Activated CD8-positive, alpha-beta memory T cell treated with anti-CD3 and anti-CD28 coated beads, Interleukin-2, amount 50 U/mL, for 4 hours (primary cell): ENCODE measurements around the gene RICTOR.

Experiments used
- DNase-seq: peaks from one replicate; pipeline ENCODE4 v3.0.0-alpha.2; 2020

Gene RICTOR

DNA sequence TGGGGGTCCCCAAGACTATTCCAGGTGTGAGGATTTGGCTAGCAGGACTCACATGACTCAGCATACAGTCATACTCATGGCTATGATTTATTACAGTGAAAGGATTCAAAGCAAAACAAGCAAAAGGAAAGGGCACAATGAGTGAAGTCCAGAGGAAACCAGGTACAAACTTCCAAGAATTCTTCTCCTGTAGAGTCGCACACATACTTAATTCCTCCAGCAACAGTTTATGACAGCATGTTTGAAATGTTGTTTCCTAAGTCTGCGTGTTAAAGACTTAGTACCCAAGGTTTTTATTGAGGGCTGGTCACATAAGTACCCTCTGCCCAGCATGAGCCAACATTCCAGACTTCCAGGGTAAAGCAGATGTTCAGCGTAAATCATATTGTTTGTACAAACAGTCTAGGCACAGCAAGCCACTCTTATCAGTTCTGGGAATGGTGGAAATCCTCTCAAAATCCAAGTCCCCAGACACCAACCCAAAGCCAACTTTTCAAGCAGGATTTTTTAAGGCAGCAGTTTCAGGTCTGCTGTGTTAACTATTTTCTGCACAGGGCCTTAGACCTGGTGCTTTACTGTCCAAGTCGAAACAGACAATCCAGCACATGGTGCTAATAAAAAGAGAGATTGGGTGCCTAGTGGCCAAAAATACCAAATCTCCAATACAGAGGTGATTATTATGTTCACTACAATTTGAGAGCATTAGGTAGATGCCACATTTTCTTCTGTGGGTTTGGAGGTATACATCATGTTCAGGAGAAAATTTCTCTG is 18.6 kb upstream of the RICTOR start:
- no peak for DNase-seq

DNA sequence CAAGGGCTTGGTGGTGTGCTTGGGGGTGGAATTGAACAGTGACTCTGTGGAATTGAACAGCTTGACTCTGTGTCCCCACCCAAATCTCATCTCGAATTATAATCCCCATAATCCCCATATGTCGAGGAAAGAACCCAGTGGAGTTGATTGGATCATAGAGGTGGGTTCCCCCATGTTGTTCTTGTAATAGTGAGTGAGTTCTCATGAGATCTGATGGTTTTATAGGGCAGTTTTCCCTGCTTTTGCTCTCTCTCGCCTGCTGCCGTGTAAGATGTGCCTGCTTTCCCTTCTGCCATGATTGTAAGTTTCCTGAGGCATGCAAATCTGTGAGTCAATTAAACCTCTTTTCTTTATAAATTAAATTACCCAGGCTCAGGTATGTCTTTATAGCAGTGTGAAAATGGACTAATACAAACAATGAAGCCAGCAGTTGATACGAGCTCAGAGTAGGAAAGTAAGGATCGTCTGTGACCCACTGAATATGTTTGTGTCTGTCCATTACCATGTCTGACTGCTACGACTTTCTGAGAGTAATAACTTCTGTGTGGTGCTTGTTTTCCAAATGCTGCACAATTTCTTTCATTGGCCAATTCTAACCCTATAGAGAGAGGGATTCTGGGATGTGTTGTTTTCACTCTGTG is 17.9 kb upstream of the RICTOR start:
- DNase-seq, result no peak

DNA sequence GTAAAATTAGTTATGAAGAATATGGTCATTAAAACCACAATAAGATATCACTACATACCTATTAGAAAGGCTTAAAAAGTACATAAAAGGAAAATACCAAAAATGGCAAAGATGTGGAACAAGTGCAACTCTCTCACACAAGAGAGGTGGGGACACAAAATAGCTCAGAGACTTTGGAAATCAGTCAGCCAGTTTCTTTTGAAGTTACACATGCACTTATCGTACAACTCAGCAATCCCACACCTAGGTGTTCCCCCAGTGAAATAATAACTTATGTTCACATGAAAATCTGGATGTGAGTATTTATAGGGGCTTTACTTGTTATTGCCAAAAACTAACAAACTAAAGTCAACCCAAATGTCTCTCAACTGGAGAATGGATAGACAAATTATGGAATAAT is 9.8 kb upstream of the RICTOR start:
- DNase-seq, result no peak

DNA sequence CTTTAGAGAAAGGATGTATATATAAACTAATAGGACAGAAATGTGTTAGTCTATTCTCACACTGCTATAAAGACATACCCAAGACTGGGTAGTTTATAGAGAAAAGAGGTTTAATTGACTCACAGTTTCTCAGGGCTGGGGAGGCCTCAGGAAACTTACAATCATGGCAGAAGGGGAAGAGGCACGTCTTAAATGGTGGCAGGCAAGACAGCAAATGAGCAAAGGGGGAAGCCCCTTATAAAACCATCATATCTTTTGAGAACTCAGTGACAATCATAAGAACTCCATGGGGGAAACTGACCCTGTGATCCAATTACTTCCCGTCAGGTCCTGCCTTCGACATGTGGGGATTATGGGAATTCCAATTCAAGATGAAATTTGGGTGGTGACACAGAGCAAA is 8.8 kb upstream of the RICTOR start:
- DNase-seq, result no peak

DNA sequence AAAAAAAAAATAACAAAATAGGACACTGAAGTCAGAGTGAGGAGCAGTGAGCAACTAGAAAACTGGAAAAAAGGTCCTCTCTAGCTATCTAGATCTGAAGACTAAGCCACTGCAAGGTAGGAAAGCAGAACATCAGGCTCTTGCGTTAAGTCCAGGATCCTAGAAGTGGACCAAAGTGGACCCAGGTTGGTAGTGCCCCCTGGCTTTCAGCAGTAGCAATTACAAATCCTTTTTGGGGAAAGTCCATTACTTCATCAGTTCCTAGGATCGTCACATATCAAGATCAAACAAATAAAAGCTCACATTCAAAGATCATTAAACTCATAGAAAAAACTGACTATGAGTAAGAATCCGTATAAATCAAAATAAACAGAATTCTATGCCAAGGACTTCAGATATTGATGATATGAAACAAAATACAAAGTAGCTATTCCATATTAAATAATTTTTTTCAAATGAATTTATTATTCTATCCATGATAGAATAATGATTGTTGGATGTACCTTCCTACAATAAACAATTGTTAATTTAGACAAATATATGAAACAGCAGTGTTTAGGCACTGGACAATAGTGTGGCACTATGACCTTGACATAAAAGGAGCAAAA is 6.5 kb upstream of the RICTOR start:
- DNase-seq, result no peak

DNA sequence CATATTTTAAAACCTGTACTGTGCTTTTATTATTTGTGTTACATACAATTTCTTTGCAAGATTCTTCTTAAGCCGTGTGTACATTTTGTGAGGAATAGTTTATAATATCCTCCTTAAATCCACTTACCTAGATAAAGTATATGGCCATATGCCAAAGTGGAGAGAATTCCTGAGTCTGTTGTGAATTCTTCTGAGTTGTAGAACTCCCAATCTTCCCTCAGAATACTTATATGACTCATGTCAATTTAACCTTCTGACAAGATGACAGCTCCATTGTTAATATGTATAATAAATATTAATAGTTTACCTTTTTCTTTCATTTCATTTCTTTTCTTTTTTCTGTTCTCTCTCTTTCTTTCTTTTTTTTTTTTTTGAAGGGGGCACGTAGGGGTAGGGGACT is 6.0 kb upstream of the RICTOR start:
- DNase-seq, result no peak

DNA sequence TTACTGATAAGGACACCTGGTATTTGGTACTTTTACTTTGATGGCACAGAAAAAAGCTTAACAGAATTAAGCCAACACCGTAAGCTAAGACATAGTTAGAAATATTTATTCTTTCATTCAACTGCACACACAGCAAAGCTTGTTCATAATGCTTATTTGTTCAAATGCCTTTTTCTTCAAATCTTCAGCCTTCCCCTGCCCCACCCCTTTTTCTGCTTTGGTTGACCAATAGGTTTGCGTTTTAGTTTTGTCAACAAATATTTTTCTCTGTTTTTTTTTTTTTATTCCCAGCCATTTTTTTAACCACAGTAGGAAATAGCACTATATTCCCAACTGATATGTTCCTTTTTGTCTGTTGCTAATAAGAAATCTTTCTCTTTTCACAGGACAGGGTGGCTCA is 4.9 kb upstream of the RICTOR start:
- DNase-seq, result no peak

DNA sequence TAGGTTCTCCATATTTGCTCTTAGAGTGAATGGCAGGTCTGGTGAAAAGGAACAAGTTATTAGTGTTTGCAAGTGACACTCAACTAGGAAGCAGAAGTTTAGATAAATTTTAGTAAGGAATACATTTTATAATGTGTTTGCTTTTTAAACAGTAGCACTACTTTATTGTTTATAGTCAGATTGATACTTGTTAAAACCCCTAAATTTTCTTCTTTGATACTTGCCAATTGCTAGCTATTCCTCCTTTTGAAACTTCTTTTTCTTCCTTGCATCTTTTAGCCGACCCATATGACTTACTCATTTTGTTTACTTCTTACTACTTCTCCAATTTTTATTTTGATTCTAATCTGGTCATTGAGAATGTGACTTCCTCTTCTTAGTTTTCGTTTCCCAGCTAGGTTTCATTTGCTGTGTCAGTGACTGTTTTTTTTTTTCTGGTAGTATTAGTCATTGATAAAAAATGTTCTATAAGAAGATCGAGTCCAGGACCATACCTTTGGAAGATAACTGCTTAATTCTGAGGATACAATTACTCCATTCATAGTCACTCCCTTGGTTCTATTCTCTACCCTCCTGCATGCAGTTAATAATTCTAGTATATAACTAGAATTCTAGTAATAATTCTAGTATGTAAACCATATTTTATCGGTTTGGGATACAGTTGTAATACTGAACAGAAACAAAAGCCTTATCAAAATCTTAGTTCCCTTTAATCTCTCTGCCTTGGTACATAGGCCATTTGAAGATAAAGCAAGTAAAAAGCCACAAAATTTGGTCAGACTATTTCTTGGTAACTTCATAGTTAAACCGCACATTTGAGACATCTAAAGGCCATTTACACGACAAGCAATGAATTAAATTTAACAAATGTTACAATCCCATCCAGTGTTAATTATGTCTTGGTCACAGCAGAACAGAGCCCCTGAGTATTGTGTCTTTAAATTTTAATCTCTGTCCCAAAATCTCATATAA is 2.8 kb upstream of the RICTOR start:
- no peak for DNase-seq

DNA sequence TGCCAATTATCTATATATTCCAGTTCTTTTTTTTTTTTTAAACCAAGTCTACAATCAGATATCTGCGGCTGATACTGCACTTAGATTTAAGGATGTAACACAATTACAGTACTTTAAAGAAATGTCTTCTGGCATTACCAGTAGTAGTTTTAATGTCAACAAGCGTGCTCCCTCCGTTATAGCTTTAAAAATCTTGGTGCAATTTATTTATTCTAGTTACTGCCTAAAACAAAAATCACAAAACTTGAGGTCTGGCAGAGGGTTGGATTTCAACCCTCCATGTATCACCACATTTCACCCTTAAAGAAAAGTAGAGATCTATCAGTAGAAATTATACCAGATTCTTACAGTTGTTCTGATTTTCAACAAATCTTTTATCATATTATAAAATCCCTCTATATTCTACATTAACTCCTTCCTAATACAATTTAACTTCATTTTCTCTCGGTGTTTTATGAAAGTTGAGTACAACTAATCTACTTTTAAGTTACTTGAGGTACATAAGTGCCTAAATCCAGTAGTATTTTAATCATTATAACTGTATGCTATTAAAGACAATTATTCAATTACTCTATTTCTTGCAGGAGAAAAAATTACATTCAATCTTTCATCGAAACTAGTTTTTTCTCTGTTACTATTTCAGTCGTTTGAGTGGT is 2.0 kb upstream of the RICTOR start:
- no peak for DNase-seq

DNA sequence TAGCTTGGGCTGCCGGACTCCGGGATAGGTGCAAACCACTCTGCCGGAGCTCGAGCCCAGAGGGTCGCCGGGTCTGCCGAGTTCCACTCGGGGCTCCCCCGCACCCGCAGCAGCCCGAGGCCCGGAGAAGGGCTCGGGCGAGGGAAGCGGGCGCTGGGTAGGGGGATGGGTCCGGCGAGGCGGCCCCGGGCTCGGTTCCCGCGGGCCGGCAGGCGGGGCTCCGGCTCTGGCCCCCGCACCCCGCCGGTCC is 507 bp downstream of the RICTOR start:
- DNase-seq, result peak; percentile 31

DNA sequence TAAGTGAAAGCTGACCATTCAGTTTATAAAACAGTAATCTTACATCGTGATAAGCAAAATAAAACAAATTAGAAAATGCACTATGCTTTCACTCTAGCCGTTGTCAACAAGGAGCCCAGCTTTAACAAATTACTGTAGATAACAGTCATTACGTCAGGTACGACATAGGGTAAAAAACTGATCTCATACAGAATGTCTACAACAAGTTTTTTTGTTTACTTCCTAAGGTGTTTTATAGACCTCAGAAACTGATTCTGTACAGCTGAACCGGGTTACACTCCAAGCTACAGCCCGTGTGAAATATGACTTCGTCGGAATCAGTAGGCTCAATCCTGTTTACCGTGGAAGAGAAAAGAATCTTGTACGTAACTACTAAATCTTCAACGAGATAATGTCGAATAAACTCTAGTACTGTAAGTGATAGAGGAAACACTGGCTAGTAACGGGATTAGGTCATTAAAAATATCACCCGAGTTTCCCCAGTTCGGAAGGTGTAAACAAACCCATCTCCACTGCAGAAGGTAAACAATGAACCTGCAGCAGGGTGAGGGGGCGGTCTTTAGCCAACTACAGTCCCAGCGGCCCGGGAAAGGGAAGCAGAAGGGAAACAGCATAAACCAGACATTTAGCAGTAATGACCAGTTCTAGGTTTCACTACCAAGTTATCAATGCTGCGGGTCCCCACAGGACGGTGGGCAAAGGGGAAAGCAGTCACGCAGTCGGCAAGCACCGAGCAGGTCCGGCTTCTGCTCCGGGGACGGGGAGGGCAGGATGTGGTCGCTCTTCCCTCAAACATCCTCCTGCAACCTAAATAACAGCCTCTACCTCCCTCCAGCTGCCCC is 1.1 kb downstream of the RICTOR start:
- DNase-seq, result no peak

DNA sequence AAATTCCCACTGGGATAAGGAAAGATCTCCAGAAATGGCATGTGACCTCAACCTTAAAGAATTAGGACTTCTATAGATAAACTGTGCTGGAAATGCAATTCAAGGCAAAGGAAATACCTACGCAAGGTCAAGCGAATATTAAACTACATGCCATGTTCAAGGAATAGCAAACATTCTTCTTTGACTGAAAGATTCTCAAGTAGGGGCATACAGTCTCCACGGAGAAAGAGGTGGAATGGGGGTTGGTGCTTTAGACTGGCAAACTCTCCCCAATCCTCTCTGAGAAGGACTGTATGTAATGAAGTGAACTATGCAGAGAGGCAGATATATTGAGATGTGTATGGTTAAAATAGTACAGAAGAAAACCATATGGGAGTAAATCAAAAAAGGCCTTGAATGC is 6.1 kb downstream of the RICTOR start:
- DNase-seq, result no peak

DNA sequence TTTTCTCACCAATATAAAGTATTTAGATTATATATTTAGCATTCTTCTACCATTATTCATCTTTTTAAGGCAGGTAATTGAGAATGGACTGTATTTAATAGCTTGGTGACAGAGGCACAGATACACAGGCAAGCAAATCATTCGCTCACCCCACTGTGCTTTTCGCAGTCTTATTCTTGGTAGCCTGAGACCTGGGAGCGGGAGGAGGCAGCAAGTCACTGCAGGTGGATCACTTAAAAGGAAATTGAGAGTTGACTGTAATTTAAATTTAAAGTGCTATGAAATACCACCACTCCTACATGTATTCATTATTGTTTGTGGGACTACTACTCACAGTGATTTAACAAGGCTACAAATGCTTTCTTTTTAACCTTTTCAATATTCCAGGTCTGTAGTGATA is 9.7 kb downstream of the RICTOR start:
- no peak for DNase-seq

DNA sequence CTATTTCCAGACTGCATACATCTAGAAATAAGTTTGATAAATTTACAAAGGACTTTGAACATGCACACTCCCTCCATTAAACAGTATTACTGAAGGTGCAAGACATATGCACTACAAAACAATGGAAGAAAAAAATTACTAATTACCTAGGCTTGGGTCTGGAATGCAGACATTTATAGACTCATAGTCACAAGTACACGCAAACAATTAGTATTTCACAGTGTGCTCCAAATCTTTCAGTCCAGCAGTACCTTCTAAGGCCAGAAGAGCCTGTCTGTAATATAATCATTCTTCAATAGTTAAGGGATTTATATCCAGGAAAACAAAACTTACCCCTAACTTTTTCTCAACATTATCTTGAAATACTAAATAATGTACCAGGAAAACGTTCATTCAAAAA is 11.2 kb downstream of the RICTOR start:
- no peak for DNase-seq

DNA sequence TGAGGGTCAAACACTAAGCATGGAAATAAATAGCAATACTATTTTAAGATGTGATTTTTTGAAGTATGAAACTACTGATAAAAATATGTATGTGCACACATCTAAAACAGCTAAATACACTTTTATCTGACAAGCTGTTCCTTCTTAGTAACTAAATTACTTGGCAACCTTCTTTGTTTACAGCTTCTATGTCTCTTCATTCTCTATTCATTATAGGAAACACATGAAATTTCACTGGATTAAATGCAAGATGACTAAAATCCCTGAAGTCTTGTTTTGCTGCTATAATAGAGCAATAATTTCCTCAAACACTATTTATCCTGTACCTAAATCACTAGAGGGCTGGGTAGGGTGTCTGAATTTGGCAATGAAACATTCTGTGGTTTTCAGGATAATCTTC is 11.7 kb downstream of the RICTOR start:
- no peak for DNase-seq

DNA sequence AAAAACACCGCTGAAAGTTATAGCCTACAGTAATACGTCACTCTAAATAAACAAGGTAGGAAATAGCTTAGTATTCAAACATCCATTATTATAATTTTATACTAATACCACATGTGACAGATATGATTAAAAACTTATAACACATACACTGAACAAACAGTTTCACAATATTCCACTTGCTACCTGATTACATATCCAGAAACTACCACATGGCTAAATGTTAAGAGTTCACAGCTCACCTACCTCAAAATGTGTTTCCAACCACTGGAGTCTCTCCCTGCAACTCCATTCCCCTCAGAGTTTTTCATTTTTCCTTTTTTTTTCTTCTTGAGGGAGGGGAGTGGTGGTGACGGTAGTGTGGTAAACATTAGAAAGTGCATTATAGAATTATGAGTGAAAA is 12.1 kb downstream of the RICTOR start:
- no peak for DNase-seq

DNA sequence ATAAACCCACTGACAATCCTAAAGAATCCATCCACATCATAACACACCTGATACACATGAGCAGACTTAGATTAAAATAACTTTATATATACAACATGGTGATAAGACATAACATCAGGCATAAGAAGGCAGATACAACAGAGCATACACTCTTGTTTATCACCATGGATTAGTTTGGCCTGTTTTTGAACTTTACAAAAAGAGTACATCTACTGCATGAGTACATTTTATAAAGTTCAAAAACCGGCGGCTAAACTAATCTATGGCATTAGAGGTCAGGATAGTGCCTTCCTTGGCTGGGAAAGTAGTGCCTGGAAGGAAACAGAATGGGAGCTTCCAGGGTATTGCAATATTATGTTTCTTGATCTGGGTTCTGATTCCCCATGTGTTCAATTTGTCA is 15.1 kb downstream of the RICTOR start:
- DNase-seq, result no peak

DNA sequence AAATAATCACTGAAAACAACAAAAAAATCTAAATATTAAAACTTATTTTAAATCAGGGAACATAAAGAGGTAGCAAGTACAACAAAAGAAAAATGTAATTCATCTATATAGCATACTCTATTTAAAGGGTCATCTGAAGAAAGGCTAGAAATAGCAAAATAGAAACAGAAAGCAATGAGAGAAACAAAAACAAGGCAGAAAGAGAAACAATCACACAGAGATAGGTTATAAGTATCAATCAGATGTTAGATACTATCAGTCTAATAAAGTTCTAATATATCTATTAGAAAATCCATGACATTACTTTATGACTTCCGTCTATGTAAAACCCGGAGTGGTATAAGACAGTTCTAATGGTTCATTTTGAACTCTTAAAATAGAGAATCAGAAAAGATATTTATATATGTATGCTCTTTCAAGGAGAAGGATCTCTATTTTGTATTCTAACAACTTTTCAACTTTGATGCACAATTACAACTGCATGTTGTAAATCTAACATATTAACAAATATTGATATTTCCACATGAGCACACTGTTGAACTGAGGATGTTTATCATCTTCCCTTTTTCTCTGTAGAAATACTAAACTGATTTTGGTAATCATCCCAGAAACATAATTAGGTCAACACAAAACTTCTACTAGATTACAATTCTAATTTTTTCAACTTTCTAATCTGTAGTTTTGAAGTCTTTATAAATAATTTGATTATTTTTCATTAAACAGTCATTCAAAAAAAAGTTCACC is 15.8 kb downstream of the RICTOR start:
- no peak for DNase-seq

DNA sequence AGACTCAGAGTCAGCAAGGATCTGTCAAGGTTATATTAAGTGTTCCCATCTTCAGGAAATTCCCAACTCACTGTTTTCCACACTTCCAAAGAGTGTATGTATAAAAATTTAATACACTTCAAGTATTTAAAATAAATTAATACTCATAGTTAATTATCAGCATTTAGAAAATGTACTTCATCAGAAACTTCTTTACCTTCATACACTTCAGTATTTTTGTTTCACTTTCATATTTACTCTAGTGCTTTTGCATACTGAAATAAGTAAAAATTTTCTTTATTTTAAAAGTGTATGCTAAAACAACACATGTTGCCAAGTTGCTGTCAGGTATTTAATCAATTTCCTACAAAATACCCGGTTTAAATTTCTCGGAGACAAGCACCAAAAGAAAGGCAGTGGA is 16.5 kb downstream of the RICTOR start:
- DNase-seq, result no peak

DNA sequence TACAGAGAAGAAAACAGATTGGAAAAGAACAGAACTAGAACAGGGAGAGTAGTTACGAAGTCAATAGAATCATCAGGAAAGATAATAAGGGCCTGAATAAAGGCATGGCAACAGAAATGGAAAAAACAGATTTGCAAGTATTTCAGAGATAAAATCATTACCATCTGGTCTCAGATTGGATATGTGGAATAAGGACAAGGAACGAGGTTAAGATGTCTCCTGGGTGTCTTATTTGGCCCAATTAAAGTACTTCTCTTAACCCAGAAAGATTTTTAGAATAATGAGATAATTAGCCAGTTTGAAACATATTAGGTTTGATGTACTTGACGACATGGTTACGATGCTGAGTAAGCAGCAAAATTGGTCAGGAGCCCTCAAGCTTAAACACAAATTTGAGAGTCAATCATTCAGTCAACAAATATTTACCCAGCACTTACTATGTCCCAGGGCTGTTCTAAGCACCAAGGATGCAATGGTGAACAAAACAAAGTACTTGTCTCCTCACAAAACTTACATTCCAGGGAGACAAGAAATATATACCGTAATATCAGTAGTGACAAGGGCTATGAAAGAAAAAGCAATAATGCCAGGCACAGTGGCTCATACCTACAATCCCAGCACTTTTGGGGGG is 18.3 kb downstream of the RICTOR start:
- DNase-seq, result no peak
